Gastrocnemius medialis (tissue), 4 donors: ENCODE measurements around the gene TRAPPC14. TPM values are rescaled to one million over a fixed set of nuclear protein-coding genes. Genes with fewer than 3 reads are reported as not detected.
A peak's percentile ranks its signal among the peaks of the same experiment; 100 is the strongest.

ENCODE experiments used
- ATAC-seq, 2 donors: fragments of 150-250 bp; one replicate each; pipeline ENCODE4 v1.9.1; 2016
- DNase-seq, 2 donors: peaks; one replicate each; pipeline ENCODE4 v3.0.0-alpha.2; 2019
- H3K27ac ChIP-seq, 4 donors: fragments of 200-600 bp; sonication (generic); 1 replicate in 1 of 4; 2 replicates in 3 of 4; pipeline ENCODE4 v1.5.1; 2016 to 2018; ENCODE audit warnings: mild to moderate bottlenecking in 2 of 4, moderate library complexity in 1 of 4
- H3K27me3 ChIP-seq, 3 donors: fragments of 200-600 bp; sonication (generic) in 2 of 3; 1 replicate in 1 of 3; 2 replicates in 2 of 3; pipeline versions ENCODE4 v1.5.1 to v1.6.0; 2016 to 2019; ENCODE audit warnings: mild to moderate bottlenecking in 1 of 3, moderate library complexity in 1 of 3
- H3K36me3 ChIP-seq, 2 donors: fragments of 200-600 bp; sonication (generic) in 1 of 2; one replicate each; pipeline ENCODE4 v1.5.1; 2017 to 2018
- H3K4me1 ChIP-seq, 2 donors: fragments of 200-600 bp; sonication (generic) in 1 of 2; one replicate each; pipeline ENCODE4 v1.5.1; 2016 to 2017; ENCODE audit warnings: mild to moderate bottlenecking in 2 of 2
- H3K4me3 ChIP-seq, 4 donors: fragments of 200-600 bp; sonication (generic) in 3 of 4; 1 replicate in 1 of 4; 2 replicates in 3 of 4; pipeline ENCODE4 v1.5.1; 2016 to 2019; ENCODE audit warnings: mild to moderate bottlenecking in 2 of 4
- H3K9me3 ChIP-seq, 3 donors: fragments of 200-600 bp; sonication (generic) in 2 of 3; 1 replicate in 1 of 3; 2 replicates in 2 of 3; pipeline ENCODE4 v1.5.1; 2016 to 2019
- POLR2A ChIP-seq, 2 donors: fragments of 450-650 bp; IDR thresholded peaks; one replicate each; pipeline ENCODE4 v1.6.1; 2017; ENCODE audit warnings: antibody characterized with exemption in 2 of 2, mild to moderate bottlenecking in 2 of 2, moderate library complexity in 2 of 2
- in situ Hi-C, 4 donors: fragments of 200-750 bp; cut with MboI; loops; one replicate each; pipeline versions ENCODE4 v1.15.0 to v1.8.0; 2017; ENCODE audit warnings: low sequenced_read_pairs in 4 of 4
- intact Hi-C: fragments of 100-400 bp; cut with DNase I; formaldehyde crosslinking; loops from one replicate; pipeline ENCODE4 v1.15.1; 2023; ENCODE audit warnings: low total_unique reads
- total RNA-seq, 4 donors: library from RNA; depleted of rRNA; stranded (reverse); fragments of >200 nt; gene quantifications; one replicate each; pipeline versions ENCODE4 v1.1.0 to v1.2.3, GENCODE V29; 2016
- TF ChIP-seq, protein P1 (sequence below), 5 experiments: fragments of 450-650 bp in 3 of 5; fragments of 200-600 bp in 2 of 5; sonication (generic) in 2 of 5; IDR thresholded peaks in 4 of 5; conservative IDR thresholded peaks in 1 of 5; 1 replicate in 4 of 5; 2 replicates in 1 of 5; pipeline ENCODE4 v1.5.1; 2016 to 2019; ENCODE audit warnings: antibody characterized with exemption in 5 of 5, mild to moderate bottlenecking in 3 of 5, moderate library complexity in 3 of 5

Gene TRAPPC14
- total RNA-seq, 4 donors from 2014 or later, result 3.0 to 6.1 (median 4.2) TPM

DNA sequence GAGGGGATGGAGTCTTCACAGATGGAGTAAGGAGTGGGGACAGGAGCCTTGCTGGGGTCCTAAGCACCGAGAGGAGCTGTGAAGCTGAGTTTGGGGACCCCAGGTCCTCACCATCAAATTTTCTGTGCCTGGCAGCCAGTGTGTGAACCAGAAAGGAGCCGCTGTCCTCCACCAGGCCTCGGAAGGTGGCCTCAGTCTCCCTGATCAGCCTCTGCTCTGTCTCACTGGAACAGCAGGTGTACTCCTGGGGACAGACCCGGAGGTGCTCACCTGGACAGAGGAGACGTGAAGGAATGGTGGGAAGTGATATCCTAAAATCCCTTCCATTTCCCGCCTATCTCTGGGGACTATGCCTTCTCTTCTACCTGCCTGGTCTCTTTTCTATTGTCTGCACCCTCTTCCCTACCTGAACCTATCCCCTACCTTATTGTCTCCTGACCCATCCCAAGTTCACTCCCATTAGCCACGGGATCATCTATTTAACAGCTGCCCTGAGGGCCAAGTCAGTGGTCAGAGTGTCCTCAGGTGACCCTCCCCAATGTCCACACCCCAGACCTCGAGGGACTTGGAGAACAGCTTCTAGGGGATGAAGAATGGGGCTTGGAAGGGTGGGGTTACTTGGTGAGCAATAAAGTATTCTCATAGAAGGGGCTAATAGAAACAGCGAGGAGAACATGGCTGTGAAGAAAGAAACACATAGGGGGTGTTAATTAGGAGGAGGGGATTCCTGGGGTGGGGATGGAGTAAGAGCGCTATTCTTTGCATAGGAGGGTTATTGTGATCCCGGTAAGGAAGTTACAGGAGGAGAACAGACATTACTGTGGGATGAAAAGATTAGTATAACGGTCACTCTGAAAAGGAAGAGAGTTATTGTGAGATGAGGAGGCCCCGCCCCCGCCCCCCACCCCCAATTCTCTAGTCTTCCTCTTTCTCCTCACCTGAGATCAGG is 17.8 kb upstream of the TRAPPC14 start:
- ATAC-seq (no peak), DNase-seq (no peak)
- no peak for TF ChIP-seq POLR2A (IDR thresholded peaks at IDR 0.05)
- TF ChIP-seq, protein P1, sequence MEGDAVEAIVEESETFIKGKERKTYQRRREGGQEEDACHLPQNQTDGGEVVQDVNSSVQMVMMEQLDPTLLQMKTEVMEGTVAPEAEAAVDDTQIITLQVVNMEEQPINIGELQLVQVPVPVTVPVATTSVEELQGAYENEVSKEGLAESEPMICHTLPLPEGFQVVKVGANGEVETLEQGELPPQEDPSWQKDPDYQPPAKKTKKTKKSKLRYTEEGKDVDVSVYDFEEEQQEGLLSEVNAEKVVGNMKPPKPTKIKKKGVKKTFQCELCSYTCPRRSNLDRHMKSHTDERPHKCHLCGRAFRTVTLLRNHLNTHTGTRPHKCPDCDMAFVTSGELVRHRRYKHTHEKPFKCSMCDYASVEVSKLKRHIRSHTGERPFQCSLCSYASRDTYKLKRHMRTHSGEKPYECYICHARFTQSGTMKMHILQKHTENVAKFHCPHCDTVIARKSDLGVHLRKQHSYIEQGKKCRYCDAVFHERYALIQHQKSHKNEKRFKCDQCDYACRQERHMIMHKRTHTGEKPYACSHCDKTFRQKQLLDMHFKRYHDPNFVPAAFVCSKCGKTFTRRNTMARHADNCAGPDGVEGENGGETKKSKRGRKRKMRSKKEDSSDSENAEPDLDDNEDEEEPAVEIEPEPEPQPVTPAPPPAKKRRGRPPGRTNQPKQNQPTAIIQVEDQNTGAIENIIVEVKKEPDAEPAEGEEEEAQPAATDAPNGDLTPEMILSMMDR (IDR thresholded peaks at IDR 0.05 in 4 of 5, conservative IDR thresholded peaks at IDR 0.05 in 1 of 5), result no peak
- H3K4me3 ChIP-seq, result peak overlapping the region; percentile 41 to 62 (median 48)
- no peaks in the 10 kb centered on the region for H3K36me3 ChIP-seq
- H3K4me1 ChIP-seq, result peaks cover 7 to 15% of the 10 kb centered on the region in 2 donors
- H3K27me3 ChIP-seq, result peaks cover 8 to 22% (median 12%) of the 10 kb centered on the region in 3 donors
- H3K27ac ChIP-seq, result peak overlapping the region in 2 of 4 donors; percentile 13 to 21
- H3K9me3 ChIP-seq, result no peaks in the 10 kb centered on the region
- in situ Hi-C loops, result no loop called here
- intact Hi-C loops, result no loop called here

GRCh38 chr7:100175296-100175935 is 16.9 kb upstream of the TRAPPC14 start:
- intact Hi-C loops (no loop called here), in situ Hi-C loops (no loop called here)
- H3K36me3 ChIP-seq, result no peaks in the 10 kb centered on the region
- no peak for DNase-seq
- peaks cover 8 to 25% (median 18%) of the 10 kb centered on the region in 3 donors for H3K27me3 ChIP-seq
- H3K4me3 ChIP-seq, result no peak overlapping the region
- TF ChIP-seq, protein P1 (IDR thresholded peaks at IDR 0.05 in 4 of 5, conservative IDR thresholded peaks at IDR 0.05 in 1 of 5), result no peak
- TF ChIP-seq POLR2A (IDR thresholded peaks at IDR 0.05), result no peak
- H3K4me1 ChIP-seq, result peaks cover 7 to 15% of the 10 kb centered on the region in 2 donors
- H3K9me3 ChIP-seq, result no peaks in the 10 kb centered on the region
- H3K27ac ChIP-seq, result no peak overlapping the region
- no peak for ATAC-seq

- DNase-seq, result no peak
- Histone ChIP-seq H3K27me3 (peaks cover 8 to 28% (median 26%) of the 10 kb centered on the region in 3 donors), H3K4me3 (no peak overlapping the region), H3K9me3 (no peaks in the 10 kb centered on the region), H3K36me3 (no peaks in the 10 kb centered on the region), H3K4me1 (peaks cover 7 to 15% of the 10 kb centered on the region in 2 donors), H3K27ac (no peak overlapping the region)
- no peak for TF ChIP-seq POLR2A (IDR thresholded peaks at IDR 0.05)
- TF ChIP-seq, protein P1 (IDR thresholded peaks at IDR 0.05 in 4 of 5, conservative IDR thresholded peaks at IDR 0.05 in 1 of 5), result no peak
- in situ Hi-C loops (loop anchor here in 1 of 4 donors (25.0 kb wide), 1 partner anchor 163 kb away; no protein-coding TSS in a partner anchor), intact Hi-C loops (no loop called here)
- no peak for ATAC-seq
Measured at GRCh38 chr7:100174582-100174981, 16.1 kb upstream of the TRAPPC14 start.

DNA sequence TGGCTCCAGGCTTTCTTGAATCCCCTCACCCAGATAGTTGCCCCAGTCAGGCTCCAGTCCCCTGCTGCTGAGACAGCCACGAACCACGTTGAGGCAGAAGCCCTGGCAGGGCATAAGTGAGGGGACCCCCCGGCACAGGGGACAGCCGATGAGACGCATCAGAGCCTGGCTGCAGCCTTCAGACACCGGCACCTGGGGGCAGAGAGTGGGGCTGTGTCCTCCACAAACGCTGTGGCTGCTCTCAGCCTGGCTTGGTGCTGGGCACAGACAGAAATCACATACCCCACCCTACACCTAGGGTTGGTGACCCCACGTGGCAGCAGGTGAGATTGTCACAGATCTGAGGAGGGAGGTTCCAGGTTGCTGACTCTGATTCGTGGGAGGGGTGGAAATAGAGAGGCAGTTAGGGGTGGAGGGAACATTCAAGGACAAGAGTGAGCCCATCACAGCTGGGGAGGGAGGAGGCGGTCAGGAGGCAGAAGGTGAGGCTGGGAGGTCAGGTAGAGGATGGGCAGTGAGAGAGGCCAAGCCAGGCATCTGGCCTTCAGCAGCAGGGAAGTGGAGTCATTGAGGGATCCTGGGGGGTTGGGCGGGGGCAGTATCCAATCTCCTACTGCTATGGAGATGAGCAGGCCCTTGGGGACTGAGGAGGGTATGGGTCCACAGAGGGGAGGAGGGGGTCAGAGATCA is 15.4 kb upstream of the TRAPPC14 start:
- Histone ChIP-seq H3K4me3 (no peak overlapping the region), H3K4me1 (peaks cover 7 to 16% of the 10 kb centered on the region in 2 donors), H3K36me3 (no peaks in the 10 kb centered on the region), H3K9me3 (no peaks in the 10 kb centered on the region), H3K27me3 (peaks cover 8 to 32% (median 31%) of the 10 kb centered on the region in 3 donors), H3K27ac (no peak overlapping the region)
- in situ Hi-C loops, result loop anchor here in 1 of 4 donors (25.0 kb wide), 1 partner anchor 163 kb away; no protein-coding TSS in a partner anchor
- DNase-seq (no peak), ATAC-seq (no peak)
- intact Hi-C loops, result no loop called here
- TF ChIP-seq POLR2A (IDR thresholded peaks at IDR 0.05), result no peak
- TF ChIP-seq, protein P1 (IDR thresholded peaks at IDR 0.05 in 4 of 5, conservative IDR thresholded peaks at IDR 0.05 in 1 of 5), result no peak
